ENCODE measurements around the gene CSNK1G2. TPM values are rescaled to one million over a fixed set of nuclear protein-coding genes. Genes with fewer than 3 reads are reported as not detected.
A peak's percentile ranks its signal among the peaks of the same experiment; 100 is the strongest.

CSNK1G2 gene
- total and polyA plus RNA-seq, 7 donors = 22.3 to 49.8 (median 33.2) TPM

- Histone ChIP-seq H3K4me1 (no peaks in the 10 kb centered on the region), H3K27ac (no peak overlapping the region), H3K9me3 (no peaks in the 10 kb centered on the region), H3K4me3 (no peak overlapping the region), H3K27me3 (ENCODE audit: insufficient read depth in 3 of 3, low read length in 2 of 3) (no peaks in the 10 kb centered on the region), H3K36me3 (ENCODE audit: insufficient read depth in 1 of 2, low read depth in 1 of 2) (peaks cover 0 to 20% of the 10 kb centered on the region in 2 donors)
- no peak for TF ChIP-seq CTCF (IDR thresholded peaks at IDR 0.05)
- no peak for ATAC-seq
- WGBS, 3 donors = 84 to 91% (median 86%) methylated on average over 28 of the region's 28 CpGs
- intact Hi-C loops (cut with DNase I) = loop anchor here in 1 of 2 donors (5.0 kb wide), 1 partner anchor 33 kb away; no protein-coding TSS in a partner anchor
- DNase-seq = no peak
Observed at GRCh38 chr19:1974381-1975161, 33.6 kb downstream of the CSNK1G2 start.

- ATAC-seq = no peak
- Histone ChIP-seq H3K36me3 (ENCODE audit: insufficient read depth in 1 of 2, low read depth in 1 of 2) (peaks cover 0 to 20% of the 10 kb centered on the region in 2 donors), H3K9me3 (no peaks in the 10 kb centered on the region), H3K27me3 (ENCODE audit: insufficient read depth in 3 of 3, low read length in 2 of 3) (no peaks in the 10 kb centered on the region), H3K4me3 (no peak overlapping the region), H3K4me1 (no peaks in the 10 kb centered on the region), H3K27ac (no peak overlapping the region)
- intact Hi-C loops (cut with DNase I) = no loop called here
- DNase-seq = no peak
- WGBS, 3 donors = 60 to 78% (median 76%) methylated on average over 20 of the region's 20 CpGs
- no peak for TF ChIP-seq CTCF (IDR thresholded peaks at IDR 0.05)
Observed at GRCh38 chr19:1975162-1975480, 34.1 kb downstream of the CSNK1G2 start.

GRCh38 chr19:1977120-1977519 lies 36.1 kb downstream of the CSNK1G2 start:
- intact Hi-C loops (cut with DNase I) = no loop called here
- H3K27ac ChIP-seq = no peak overlapping the region
- H3K4me1 ChIP-seq = no peaks in the 10 kb centered on the region
- no peak for DNase-seq
- TF ChIP-seq CTCF (IDR thresholded peaks at IDR 0.05) = no peak
- H3K9me3 ChIP-seq = no peaks in the 10 kb centered on the region
- no peaks in the 10 kb centered on the region for H3K27me3 ChIP-seq (ENCODE audit: insufficient read depth in 3 of 3, low read length in 2 of 3)
- H3K4me3 ChIP-seq = no peak overlapping the region
- ATAC-seq = peak in 1 of 4 donors; percentile 30
- WGBS, 3 donors = 85 to 93% (median 87%) methylated on average over 14 to 15 of the region's 15 CpGs
- H3K36me3 ChIP-seq (ENCODE audit: insufficient read depth in 1 of 2, low read depth in 1 of 2) = peaks cover 2 to 37% of the 10 kb centered on the region in 2 donors

- 96 to 97% (median 97%) methylated on average over 44 to 51 of the region's 51 CpGs for WGBS, 3 donors
- Histone ChIP-seq H3K27ac (no peak overlapping the region), H3K9me3 (no peaks in the 10 kb centered on the region), H3K36me3 (ENCODE audit: insufficient read depth in 1 of 2, low read depth in 1 of 2) (peaks cover 6 to 44% of the 10 kb centered on the region in 2 donors), H3K27me3 (ENCODE audit: insufficient read depth in 3 of 3, low read length in 2 of 3) (no peaks in the 10 kb centered on the region), H3K4me1 (no peaks in the 10 kb centered on the region), H3K4me3 (no peak overlapping the region)
- DNase-seq = no peak
- no peak for TF ChIP-seq CTCF (IDR thresholded peaks at IDR 0.05)
- intact Hi-C loops (cut with DNase I) = no loop called here
- peak in 1 of 4 donors; percentile 15 for ATAC-seq
Observed at GRCh38 chr19:1978346-1978894, 37.4 kb downstream of the CSNK1G2 start.
